HepG2 (cell line): ENCODE results near the gene THADA. TPM values are rescaled to one million over a fixed set of nuclear protein-coding genes. Genes with fewer than 3 reads are reported as not detected.

Source experiments
- AHDC1 ChIP-seq: sonication (generic); formaldehyde crosslinking; IDR thresholded peaks from 2 replicates; pipeline ENCODE4 v1.5.1; 2020; ENCODE audit warnings: mild to moderate bottlenecking, missing genetic modification reagents, borderline replicate concordance
- CCDC6 ChIP-seq: sonication (generic); formaldehyde crosslinking; IDR thresholded peaks from 2 replicates; pipeline ENCODE4 v1.8.1; 2022; ENCODE audit warnings: mild to moderate bottlenecking, missing genetic modification reagents, moderate library complexity
- DPF2 ChIP-seq: sonication (generic); formaldehyde crosslinking; IDR thresholded peaks from 2 replicates; pipeline ENCODE4 v1.4.0; 2020; ENCODE audit warnings: mild to moderate bottlenecking, low read depth, missing genetic modification reagents, borderline replicate concordance
- FOXA3 ChIP-seq: IDR thresholded peaks from 2 replicates; pipeline ENCODE4 v1.6.1; 2016; ENCODE audit warnings: missing genetic modification reagents, missing compliant biosample characterization
- FOXO4 ChIP-seq: sonication (generic); formaldehyde crosslinking; conservative IDR thresholded peaks from 2 replicates; pipeline ENCODE4 v1.8.1; 2023; ENCODE audit warnings: missing genetic modification reagents
- IRF2 ChIP-seq: IDR thresholded peaks from 2 replicates; pipeline ENCODE4 v1.6.1; 2018; ENCODE audit warnings: missing genetic modification reagents, missing compliant biosample characterization
- MAX ChIP-seq: IDR thresholded peaks from 2 replicates; pipeline ENCODE4 v1.6.1; 2012; ENCODE audit warnings: inconsistent platforms
- MBD4 ChIP-seq: IDR thresholded peaks from 2 replicates; pipeline ENCODE4 v1.6.1; 2012; ENCODE audit warnings: low read length, inconsistent platforms, borderline replicate concordance
- MEF2D ChIP-seq: sonication (generic); formaldehyde crosslinking; IDR thresholded peaks from 2 replicates; pipeline ENCODE4 v1.5.1; 2020; ENCODE audit warnings: mild to moderate bottlenecking, missing genetic modification reagents
- NFIB ChIP-seq: sonication (generic); formaldehyde crosslinking; IDR thresholded peaks from 2 replicates; pipeline ENCODE4 v1.9.0; 2021; ENCODE audit warnings: missing genetic modification reagents, mild to moderate bottlenecking, borderline replicate concordance
- RFX1 ChIP-seq: fragments of 450-650 bp; IDR thresholded peaks from 2 replicates; pipeline ENCODE4 v1.6.1; 2017
- RFX5 ChIP-seq: IDR thresholded peaks from 2 replicates; pipeline ENCODE4 v1.6.1; 2011; ENCODE audit warnings: low read depth, low read length, improper control_type of control experiment
- SMAD3 ChIP-seq: sonication (generic); formaldehyde crosslinking; IDR thresholded peaks from 2 replicates; pipeline ENCODE4 v1.4.0; 2020; ENCODE audit warnings: missing genetic modification reagents
- SNAPC5 ChIP-seq: sonication (generic); formaldehyde crosslinking; IDR thresholded peaks from 2 replicates; pipeline ENCODE4 v1.8.1; 2023; ENCODE audit warnings: mild to moderate bottlenecking, missing genetic modification reagents, borderline replicate concordance
- TBL1XR1 ChIP-seq: fragments of 150-350 bp; IDR thresholded peaks from 2 replicates; pipeline ENCODE4 v1.6.1; 2014; ENCODE audit warnings: borderline replicate concordance, low read length; ENCODE audit not compliant: partially characterized antibody
- TFDP2 ChIP-seq: sonication (generic); formaldehyde crosslinking; IDR thresholded peaks from 2 replicates; pipeline ENCODE4 v1.4.0; 2020; ENCODE audit warnings: missing genetic modification reagents
- ZFY ChIP-seq: sonication (generic); formaldehyde crosslinking; IDR thresholded peaks from 2 replicates; pipeline ENCODE4 v1.4.0; 2020; ENCODE audit warnings: missing genetic modification reagents
- ZNF205 ChIP-seq: IDR thresholded peaks from 2 replicates; pipeline ENCODE4 v1.6.1; 2018; ENCODE audit warnings: missing biosample characterization, missing genetic modification reagents
- ZNF30 ChIP-seq: sonication (generic); formaldehyde crosslinking; IDR thresholded peaks from 2 replicates; pipeline ENCODE4 v1.5.0; 2020; ENCODE audit warnings: mild to moderate bottlenecking, missing genetic modification reagents
- ZNF557 ChIP-seq: sonication (generic); formaldehyde crosslinking; IDR thresholded peaks from 2 replicates; pipeline ENCODE4 v1.4.0; 2020; ENCODE audit warnings: missing genetic modification reagents
- ZNF605 ChIP-seq: sonication (generic); formaldehyde crosslinking; IDR thresholded peaks from 2 replicates; pipeline ENCODE4 v1.8.0; 2022; ENCODE audit warnings: mild to moderate bottlenecking, missing genetic modification reagents
- ZNF891 ChIP-seq: sonication (generic); formaldehyde crosslinking; IDR thresholded peaks from 2 replicates; pipeline ENCODE4 v1.5.0; 2020; ENCODE audit warnings: mild to moderate bottlenecking, missing genetic modification reagents
- polyA plus RNA-seq, 8 experiments: library from polyadenylated mRNA; depleted of rRNA in 3 of 8; stranded (reverse) in 7 of 8; unstranded in 1 of 8; fragments of >200 nt; fragmentation: Illumina TruSeq in 4 of 8; extraction: Trizol in 4 of 8; gene quantifications; 2 replicates each; pipeline versions ENCODE4 v1.2.1 to v1.2.3, GENCODE V29; 2011 to 2016; ENCODE audit warnings: low read depth in 4 of 8, missing spikeins in 1 of 8, mixed read lengths in 1 of 8; ENCODE audit not compliant: insufficient read depth in 1 of 8
- total RNA-seq, 5 experiments: library from RNA; depleted of rRNA; stranded (reverse); fragments of >200 nt; fragmentation: Illumina TruSeq; extraction: Trizol; gene quantifications; 2 replicates each; pipeline ENCODE4 v1.2.3, GENCODE V29; 2016; ENCODE audit warnings: low read depth in 1 of 5

THADA gene
- total and polyA plus RNA-seq, 2 of the 13 experiments (the other 11 are each of a cell fraction or from before 2014, with no cell fraction given), result 12.7 to 21.7 TPM

GRCh38 chr2:43375746-43376522 lies 219.9 kb downstream of the THADA start (continued):
- peak; percentile 62 for TF ChIP-seq TFDP2
- TF ChIP-seq SNAPC5, result peak; percentile 89; the same call in 1 of the 2 replicates
- TF ChIP-seq MAX, result peak; percentile 80
- peak; percentile 37 for TF ChIP-seq TBL1XR1
- peak; percentile 54 for TF ChIP-seq ZFY (CRISPR knock-in tag)
- TF ChIP-seq MBD4, result peak; percentile 87; the same call in 1 of the 2 replicates
- TF ChIP-seq DPF2 (CRISPR knock-in tag), result peak; percentile 98
- no peak for TF ChIP-seq ZNF891
- no peak; the same call in 1 of the 2 replicates for TF ChIP-seq ZNF557
- TF ChIP-seq FOXA3 (CRISPR knock-in tag), result peak; percentile 99
- TF ChIP-seq IRF2, result peak; percentile 90
- TF ChIP-seq MEF2D (CRISPR knock-in tag), result peak; percentile 93
- peak; percentile 88; the same call in 1 of the 2 replicates for TF ChIP-seq ZNF205 (CRISPR knock-in tag)
- TF ChIP-seq AHDC1 (CRISPR knock-in tag), result peak; percentile 98
- no peak for TF ChIP-seq RFX5
- no peak for TF ChIP-seq FOXO4 (CRISPR knock-in tag)
- TF ChIP-seq CCDC6 (CRISPR knock-in tag), result peak; percentile 73; the same call in 1 of the 2 replicates
- no peak for TF ChIP-seq NFIB
- TF ChIP-seq ZNF30 (CRISPR knock-in tag), result no peak
- no peak for TF ChIP-seq ZNF605 (CRISPR knock-in tag)
- TF ChIP-seq SMAD3 (CRISPR knock-in tag), result peak; percentile 98
- TF ChIP-seq RFX1, result no peak
